Skin epidermis (tissue), 12 donors: Measurements from ENCODE around the gene LIMK2.
"Not testable (repeated sequence)": the region's sequence is repeated elsewhere in the genome, so short reads cannot be mapped to it uniquely, and the experiment has no call there.

Experiments used
- H3K27ac ChIP-seq, 21 experiments: fragments of 200-600 bp; sonication (generic) in 11 of 21; one replicate each; pipeline ENCODE4 v1.5.0; 2020; ENCODE audit warnings: mild to moderate bottlenecking in 3 of 21, inconsistent platforms in 2 of 21, moderate library complexity in 2 of 21
- H3K4me3 ChIP-seq, 7 experiments: fragments of 200-600 bp; sonication (generic) in 2 of 7; one replicate each; pipeline ENCODE4 v1.5.0; 2020; ENCODE audit warnings: inconsistent platforms in 2 of 7, mild to moderate bottlenecking in 2 of 7, moderate library complexity in 1 of 7

Gene LIMK2

DNA sequence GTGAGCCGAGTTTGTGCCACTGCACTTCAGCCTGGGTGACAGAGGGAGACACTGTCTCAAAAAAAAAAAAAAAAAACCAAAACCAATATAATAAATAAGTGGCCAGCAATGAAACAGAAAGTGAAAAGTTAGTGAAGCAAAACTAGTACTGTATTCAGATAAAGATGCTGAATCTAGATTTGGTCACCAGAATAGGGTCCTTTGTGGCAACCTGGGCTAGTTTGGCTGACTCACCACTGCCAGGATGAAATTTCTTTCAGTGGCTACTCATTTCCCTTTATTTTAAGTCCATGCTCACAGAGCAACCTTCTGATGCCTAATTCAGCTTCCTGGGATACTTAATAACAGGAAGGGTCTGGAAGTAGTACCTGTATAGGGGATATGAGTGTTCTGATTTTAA is 26.0 kb downstream of the LIMK2 start:
- H3K4me3 ChIP-seq: no peak overlapping the region

DNA sequence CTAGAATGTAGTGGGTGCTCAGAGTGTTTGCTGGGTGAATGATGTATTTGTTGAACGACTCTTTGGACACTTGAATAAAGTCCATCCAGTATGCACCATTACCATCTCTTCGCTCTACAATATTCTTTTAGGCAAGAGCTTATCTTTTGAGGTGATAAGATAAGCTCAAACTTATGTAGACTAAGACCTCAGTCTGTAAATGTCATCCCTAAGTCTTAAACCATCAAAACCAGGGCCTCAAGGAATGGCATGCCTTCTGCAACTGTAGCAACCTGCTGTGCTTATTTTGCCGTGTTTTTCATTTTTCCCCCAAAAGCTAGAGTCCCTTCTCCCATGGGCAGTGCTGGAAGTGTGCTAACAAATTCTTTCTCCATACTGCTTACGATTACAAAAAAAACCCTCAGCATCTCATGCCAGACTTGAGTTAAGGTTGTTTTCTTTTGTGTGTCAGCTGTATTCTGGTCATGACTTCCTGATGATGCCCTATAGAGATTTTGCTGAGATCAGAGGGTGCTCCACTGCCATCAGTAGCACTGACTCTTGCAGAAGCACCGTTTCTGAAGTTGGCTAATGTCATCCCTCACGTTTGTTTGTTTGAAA is 27.8 kb downstream of the LIMK2 start:
- no peak overlapping the region for H3K4me3 ChIP-seq
- H3K27ac ChIP-seq: no peak overlapping the region

More for the DNA sequence above, 26.0 kb downstream of the LIMK2 start:
- no peak overlapping the region for H3K27ac ChIP-seq

DNA sequence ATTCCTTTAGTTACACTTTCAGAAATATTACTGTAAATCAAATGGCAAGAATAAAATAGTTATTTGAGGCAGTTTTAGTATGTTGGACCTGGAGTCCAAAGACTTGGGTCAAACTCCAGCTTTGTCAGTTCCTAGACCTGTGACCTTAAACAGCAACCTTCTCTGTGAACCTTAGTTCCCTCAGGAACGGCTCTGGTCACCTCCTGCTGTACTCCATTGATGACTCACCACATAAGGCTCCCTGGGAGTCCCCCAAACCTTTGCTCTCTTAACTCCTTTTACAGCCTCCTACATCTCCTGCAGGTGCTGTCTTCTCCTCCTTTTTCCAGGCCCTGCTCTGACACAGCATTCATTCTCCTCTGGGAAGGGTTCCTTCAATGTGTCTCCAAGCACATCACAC is 29.1 kb downstream of the LIMK2 start:
- Histone ChIP-seq H3K4me3 (no peak overlapping the region), H3K27ac (no peak overlapping the region)

DNA sequence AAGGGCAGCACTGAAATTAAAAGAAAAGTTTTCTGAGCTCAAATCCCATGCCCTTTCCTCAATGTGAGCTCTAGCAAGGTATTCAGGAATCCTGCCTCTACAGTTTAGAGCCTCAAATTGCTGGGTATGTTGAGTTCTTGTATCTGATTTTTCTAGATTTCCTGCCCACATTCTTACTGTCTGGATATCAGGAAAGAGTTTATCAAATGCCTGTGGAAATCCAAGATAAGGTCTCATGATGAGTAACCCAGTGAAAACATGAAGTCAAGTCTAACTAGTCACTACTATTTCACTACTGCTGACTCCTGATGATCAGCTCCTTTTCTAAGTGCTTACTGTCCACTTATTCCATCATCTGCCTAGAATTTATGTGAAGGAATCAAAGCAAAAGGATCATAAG is 29.8 kb downstream of the LIMK2 start:
- Histone ChIP-seq H3K27ac (no peak overlapping the region), H3K4me3 (no peak overlapping the region)

DNA sequence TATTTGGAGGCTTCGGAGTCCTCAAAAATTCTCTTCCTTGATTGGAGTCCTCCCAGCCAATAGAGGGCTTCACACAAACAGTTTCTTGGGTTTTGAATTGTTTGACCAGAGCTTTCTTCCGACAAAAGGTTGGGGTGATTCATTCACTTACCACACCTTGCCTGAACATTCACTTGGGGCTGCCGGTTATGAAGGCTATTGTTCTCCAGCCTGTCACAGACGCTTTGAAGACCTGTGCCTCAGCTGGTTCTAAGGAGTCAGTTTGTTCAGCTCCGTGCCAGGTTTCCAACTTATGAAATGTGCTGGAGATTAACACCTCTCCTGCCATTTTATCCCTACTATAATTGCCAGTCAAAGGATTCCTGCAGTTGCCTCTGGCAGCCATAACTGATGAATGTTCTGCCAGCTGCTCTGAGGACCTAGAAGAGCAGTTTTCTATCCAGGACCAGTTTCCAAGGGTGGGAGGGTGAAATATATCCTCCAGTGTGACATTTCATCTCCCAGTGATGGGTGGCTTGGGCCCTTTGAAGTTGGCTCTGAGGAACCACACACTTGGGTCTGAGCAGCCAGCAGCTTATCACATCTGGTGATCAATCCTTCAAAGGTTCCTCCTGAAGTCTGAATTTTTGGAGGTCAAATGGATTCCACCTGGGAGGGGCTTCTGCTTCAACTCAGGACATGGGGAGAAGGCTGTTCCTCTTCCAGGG is 31.4 kb downstream of the LIMK2 start:
- H3K27ac ChIP-seq: peak overlapping the region in 19 of 21 experiments; percentile 5 to 83 (median 59)

DNA sequence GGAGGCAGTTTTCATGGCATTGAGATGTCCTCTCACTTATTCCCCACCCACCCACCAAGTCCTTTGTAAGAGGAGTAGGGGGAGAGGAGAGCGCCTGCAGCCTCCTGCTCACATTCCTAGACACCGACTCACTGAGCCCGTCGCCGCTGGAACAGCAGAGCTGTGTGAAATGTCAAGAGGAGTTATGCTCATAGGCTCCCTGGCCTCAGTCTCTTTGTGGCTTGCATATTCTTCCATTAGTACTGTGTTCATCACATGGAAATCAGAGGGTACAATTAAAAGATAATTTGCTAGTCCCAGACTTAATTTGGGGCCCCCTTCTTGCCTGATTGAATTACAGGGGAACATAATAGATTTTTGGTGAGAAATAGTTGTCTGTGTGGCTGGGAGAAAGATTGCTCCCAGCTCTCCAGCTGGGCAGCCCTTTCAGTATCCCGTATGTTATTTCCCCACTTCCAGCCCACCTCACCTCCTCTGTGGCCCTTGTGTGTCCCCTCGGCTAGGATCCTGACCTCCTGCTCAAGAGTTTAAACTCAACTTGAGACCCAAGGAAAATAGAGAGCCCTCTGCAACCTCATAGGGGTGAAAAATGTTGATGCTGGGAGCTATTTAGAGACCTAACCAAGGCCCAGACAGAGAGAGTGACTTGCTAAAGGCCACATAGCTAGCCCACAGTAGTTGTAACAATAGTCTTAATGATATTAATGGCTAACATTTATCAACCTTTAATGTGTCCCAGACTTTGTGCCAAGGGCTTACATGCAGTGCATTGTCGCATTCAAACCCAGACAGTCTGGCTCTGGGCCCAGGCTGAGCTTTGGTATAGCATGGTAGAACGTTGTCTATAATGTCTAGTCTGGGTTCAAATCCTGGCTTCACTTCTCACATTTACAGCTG is 32.2 kb downstream of the LIMK2 start:
- H3K4me3 ChIP-seq: no peak overlapping the region
- peak overlapping the region in 18 of 21 experiments; percentile 5 to 83 (median 60) for H3K27ac ChIP-seq

More for the DNA sequence above, 31.4 kb downstream of the LIMK2 start:
- no peak overlapping the region for H3K4me3 ChIP-seq

DNA sequence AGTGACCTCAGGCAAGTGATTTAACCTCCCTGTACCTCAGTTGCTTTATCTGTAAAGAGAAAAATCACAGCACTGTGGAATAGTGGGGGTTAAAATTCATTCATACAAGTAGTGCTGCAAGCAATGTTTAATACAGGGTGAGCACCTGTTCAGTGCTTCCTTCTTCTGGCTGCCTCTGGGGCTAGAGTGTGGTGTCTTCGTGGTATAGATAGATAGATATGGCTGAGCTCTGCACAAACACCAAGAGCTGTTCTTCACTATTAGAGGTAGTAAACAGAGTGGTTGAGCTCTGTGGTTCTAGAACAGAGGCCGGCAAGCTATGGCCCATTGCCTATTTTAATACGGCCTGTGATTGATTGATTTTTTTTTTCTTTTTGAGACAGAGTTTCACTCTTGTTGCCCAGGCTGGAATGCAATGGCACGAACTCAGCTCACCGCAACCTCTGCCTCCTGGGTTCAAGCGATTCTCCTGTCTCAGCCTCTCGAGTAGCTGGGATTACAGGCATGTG is 32.9 kb downstream of the LIMK2 start:
- Histone ChIP-seq H3K4me3 (no peak overlapping the region), H3K27ac (peak overlapping the region in 12 of 21 experiments; percentile 9 to 83 (median 64))

DNA sequence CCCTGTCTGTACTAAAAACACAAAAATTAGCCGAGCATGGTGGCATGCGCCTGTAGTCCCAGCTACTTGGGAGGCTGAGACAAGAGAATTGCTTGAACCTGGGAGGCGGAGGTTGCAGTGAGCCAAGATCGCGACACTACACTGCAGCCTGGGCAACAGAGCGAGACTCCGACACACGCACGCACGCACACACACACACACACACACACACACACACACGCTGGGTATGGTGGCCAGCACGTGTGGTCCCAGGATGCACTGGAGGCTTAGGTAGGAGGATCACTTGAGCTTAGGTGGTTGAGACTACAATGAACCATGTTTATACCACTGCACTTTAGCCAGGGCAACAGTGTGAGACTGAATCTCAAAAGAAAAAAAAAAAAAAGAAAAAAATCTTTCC is 33.9 kb downstream of the LIMK2 start:
- H3K4me3 ChIP-seq: not testable (repeated sequence)
- H3K27ac ChIP-seq: peak overlapping the region in 2 of 21 experiments; percentile 5 to 83

DNA sequence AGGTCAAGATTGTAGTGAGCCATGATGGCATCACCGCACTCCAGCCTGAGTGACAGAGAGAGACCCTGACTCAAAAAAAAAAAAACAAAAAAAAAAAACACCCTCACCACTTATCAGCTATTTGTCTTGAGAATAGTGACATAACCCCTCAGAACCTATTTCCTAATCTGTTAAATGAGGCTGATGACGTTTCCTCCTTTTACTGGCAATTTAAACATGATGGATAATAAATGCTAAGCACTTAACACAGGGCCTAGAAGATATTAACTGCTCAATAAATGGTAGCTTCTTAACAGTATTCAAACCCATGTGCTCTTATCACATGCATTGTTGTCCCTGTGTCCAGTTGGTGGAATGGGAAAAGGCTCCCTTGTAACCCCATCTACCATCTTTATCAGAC is 34.6 kb downstream of the LIMK2 start:
- no peak overlapping the region for H3K27ac ChIP-seq
- H3K4me3 ChIP-seq: no peak overlapping the region

DNA sequence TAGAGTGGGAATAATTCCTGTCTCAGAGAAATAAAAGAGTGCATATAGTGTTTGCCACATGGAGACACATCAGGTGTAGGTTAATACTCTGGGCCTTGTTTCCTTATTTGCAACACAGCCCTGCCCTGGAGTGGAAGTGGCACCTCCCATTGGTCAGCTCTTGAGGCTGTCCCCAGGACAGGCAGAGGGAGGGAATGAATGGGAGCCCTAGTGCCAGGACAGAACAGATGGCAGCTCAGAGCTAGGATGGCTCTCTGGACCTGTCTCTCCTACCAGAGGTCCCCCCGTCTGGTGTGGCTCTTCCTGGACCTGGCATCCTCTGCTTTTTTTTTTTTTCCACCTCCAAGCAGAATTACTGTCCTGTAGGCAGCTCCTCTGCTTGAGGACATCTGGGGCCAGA is 35.6 kb downstream of the LIMK2 start:
- H3K4me3 ChIP-seq: peak overlapping the region in 4 of 7 experiments; percentile 46 to 62 (median 50)
- H3K27ac ChIP-seq: peak overlapping the region in 10 of 21 experiments; percentile 33 to 90 (median 66)

DNA sequence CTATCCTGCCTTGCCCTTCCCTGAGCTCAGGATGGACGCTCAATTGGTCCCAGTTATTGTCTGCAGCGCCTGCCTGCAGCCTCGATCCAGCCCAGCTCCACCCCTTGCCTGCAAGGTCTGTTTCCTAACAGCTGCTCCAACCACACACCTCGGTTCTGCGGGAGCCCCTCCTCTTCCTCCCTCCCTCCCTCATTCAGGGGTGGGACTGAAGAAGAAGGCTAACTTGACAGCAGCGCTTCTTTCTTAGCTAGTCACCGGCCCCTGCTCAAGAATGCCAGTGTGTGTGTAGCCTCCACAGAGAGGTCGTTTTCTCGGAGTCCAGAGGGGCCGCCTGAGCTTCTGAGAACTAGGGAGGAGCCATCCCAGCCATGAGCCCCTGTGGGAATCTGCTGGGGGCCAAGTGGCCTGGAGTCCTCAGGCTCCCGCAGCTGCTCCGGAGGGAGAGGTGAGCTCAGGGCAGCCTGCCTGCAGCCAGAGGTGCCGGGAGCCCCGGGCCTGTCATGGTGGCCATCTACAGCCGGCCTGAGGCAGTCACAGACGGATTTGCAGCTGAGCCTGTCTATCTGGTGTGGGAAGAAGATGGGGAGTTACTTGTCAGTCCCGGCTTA is 36.1 kb downstream of the LIMK2 start:
- H3K27ac ChIP-seq: peak overlapping the region; percentile 3 to 92 (median 81)
- peak overlapping the region; percentile 34 to 62 (median 47) for H3K4me3 ChIP-seq

DNA sequence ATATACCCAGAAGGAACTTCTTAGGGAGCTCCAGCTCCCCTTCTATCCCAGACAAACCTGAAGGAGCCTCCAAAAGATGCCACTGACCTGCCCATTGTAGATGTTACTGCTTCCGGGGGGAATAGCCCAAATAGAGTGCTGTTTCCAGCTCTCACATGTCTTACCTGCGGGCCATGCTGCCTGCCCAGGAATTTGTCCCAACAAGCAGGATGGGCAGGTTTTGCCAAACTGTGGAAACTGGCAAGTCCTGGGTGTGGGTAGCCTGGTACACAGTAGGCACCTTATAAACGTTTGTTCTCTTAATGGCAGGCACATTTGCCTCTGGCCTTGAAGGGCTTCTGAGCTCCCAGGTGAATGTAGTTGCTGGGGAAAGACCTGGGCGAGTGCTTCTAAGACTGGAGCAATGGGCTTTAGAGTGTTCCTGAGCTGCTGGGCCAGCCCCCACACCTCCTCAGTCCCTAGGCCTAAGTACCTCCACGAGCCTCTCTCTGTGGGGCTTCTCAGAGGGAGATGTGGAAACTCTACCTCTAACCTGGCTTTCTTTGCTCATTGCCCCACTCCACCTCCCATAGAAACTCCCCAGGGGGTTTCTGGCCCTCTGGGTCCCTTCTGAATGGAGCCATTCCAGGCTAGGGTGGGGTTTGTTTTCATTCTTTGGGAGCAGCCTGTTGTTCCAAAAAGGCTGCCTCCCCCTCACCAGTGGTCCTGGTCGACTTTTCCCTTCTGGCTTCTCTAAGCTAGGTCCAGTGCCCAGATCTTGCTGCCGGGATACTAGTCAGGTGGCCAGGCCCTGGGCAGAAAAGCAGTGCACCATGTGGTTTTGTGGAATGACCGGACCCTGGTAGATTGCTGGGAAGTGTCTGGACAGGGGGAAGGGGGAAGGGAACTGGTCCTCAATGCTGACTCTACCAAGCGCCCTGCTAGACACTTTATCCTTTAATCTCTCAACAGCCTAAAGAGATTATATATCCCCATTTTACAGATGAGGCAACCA is 37.2 kb downstream of the LIMK2 start:
- Histone ChIP-seq H3K27ac (peak overlapping the region in 20 of 21 experiments; percentile 55 to 92 (median 82)), H3K4me3 (peak overlapping the region; percentile 34 to 62 (median 47))

DNA sequence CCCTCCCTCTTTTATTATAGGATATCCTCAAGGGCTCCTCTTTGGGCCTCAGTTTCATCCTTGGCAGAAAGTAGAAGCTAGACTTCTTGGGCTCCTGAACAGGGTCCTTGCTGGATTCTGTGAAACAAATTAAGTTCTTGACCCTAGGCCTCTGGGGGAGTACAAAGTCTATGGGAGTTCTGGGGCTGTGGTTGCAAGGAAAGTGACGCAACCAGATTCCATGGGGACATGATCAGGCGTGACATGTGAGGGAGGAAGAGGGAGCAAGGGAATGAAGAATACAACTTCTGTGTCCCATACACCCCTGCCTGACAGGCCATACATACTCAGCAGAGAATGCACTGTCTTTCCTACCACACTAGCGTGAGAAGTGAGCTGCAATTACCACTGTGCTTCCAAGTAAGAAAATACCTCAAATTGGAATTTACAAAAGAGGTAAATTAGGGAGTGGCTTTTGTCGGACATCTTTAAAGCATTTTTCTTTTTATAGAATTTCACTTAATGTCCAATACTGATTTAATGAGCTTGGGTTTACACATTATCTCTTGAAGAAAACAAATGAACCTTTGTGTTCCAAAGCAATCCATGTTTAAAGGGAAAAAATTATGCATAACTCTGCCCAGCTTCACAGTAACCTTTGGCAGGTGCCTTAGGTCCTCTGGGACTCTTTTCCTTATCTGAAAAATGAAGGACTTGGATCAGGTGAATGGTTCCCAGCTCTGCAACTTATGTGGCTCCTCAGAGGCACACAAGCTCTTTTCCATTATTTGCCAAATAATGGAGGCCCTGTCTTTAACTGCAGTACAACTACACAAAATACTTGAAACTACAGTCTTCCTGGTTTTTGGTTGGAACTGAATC is 38.9 kb downstream of the LIMK2 start:
- Histone ChIP-seq H3K27ac (peak overlapping the region in 18 of 21 experiments; percentile 55 to 92 (median 82)), H3K4me3 (peak overlapping the region in 6 of 7 experiments; percentile 45 to 62 (median 48))

DNA sequence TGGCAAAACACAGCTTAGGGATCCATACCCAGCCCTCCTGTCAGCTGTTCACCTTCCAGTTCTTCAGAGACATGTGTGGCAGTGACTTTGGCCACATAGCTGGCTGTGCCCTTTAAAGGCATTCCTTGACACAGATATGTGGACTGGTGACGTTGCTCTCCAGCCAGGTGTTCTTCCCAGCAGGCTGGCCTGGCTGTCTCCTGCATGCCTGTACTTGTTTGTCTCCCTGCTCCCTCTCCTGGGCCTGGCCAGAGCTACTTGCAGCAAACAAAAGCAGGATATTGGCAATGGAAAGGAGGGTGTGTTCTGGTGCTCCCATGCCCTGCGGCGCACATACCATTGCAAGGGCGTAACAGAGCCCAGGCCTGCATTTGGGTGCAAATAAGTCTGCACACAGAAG is 41.9 kb downstream of the LIMK2 start:
- no peak overlapping the region for H3K4me3 ChIP-seq
- peak overlapping the region in 19 of 21 experiments; percentile 4 to 90 (median 64) for H3K27ac ChIP-seq

DNA sequence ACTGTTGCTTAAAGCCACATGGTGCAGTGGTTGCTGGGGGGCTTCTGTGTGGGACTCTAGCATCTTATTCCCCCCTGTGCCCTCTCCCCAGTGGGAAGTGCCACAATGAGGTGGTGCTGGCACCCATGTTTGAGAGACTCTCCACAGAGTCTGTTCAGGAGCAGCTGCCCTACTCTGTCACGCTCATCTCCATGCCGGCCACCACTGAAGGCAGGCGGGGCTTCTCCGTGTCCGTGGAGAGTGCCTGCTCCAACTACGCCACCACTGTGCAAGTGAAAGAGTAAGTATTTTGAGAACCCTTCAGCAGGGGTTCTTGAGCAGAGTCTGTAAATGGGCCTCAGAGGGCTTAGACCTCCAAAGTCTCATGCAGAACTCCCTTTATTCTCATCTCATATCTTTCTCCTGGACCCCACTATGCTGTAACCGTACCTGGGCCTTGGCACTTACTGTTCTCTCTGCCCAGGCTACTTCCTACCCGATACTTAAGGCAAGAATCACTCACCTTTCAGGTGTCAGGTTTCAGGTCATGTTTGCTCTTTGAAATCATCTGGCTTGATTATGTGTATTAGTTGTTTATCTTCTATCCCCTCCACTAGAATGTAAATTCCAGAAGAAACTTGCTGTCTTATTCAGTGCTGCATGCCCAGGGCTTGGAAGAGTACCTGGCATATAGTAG is 47.8 kb downstream of the LIMK2 start:
- Histone ChIP-seq H3K4me3 (no peak overlapping the region), H3K27ac (no peak overlapping the region)

DNA sequence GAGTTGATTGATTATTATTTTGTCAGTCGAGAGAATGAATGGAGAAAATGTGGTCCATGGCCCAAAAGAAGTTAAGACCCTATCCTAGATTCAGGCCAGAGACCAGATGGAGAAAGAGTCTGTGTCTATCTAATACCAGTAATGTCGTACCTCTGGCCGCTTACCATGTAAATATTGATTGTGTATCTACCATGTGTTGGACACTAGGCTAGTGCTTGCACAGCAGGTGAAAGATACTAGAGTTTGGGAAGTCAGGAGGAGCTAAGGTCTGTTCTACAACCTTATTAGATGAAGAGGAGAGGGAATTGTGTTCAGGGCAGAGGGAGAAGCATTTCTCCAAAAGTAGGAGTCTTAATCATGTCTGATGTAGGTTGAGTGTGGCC is 48.4 kb downstream of the LIMK2 start:
- Histone ChIP-seq H3K4me3 (no peak overlapping the region), H3K27ac (no peak overlapping the region)
